ENCODE results near the gene AAK1.
"Not testable (repeated sequence)": the region's sequence is repeated elsewhere in the genome, so short reads cannot be mapped to it uniquely, and the experiment has no call there.

The AAK1 gene

GRCh38 chr2:69608109-69608508 is 35.4 kb downstream of the AAK1 start:
- TF ChIP-seq CTCF (IDR thresholded peaks at IDR 0.05; ENCODE audit: low read depth, low read length), result no peak
- no peak for DNase-seq (ENCODE audit: extremely low read depth, low read depth)

- DNase-seq (ENCODE audit: extremely low read depth, low read depth), result not testable (repeated sequence)
Observed at GRCh38 chr2:69606771-69607170, 36.8 kb downstream of the AAK1 start.

- no peak for TF ChIP-seq CTCF (IDR thresholded peaks at IDR 0.05; ENCODE audit: low read depth, low read length)
- DNase-seq (ENCODE audit: extremely low read depth, low read depth), result no peak
Observed at GRCh38 chr2:69605284-69605683, 38.3 kb downstream of the AAK1 start.

- DNase-seq (ENCODE audit: extremely low read depth, low read depth), result no peak
- no peak for TF ChIP-seq CTCF (IDR thresholded peaks at IDR 0.05; ENCODE audit: low read depth, low read length)
Observed at GRCh38 chr2:69604836-69605235, 38.7 kb downstream of the AAK1 start.

GRCh38 chr2:69604026-69604678 is 39.4 kb downstream of the AAK1 start:
- no peak for DNase-seq (ENCODE audit: extremely low read depth, low read depth)
- TF ChIP-seq CTCF (IDR thresholded peaks at IDR 0.05; ENCODE audit: low read depth, low read length), result no peak

- TF ChIP-seq CTCF (IDR thresholded peaks at IDR 0.05; ENCODE audit: low read depth, low read length), result no peak
- no peak for DNase-seq (ENCODE audit: extremely low read depth, low read depth)
Observed at GRCh38 chr2:69603146-69603743, 40.3 kb downstream of the AAK1 start.

- DNase-seq (ENCODE audit: extremely low read depth, low read depth), result no peak
- TF ChIP-seq CTCF (IDR thresholded peaks at IDR 0.05; ENCODE audit: low read depth, low read length), result no peak
Observed at GRCh38 chr2:69601179-69601612, 42.3 kb downstream of the AAK1 start.

DNA sequence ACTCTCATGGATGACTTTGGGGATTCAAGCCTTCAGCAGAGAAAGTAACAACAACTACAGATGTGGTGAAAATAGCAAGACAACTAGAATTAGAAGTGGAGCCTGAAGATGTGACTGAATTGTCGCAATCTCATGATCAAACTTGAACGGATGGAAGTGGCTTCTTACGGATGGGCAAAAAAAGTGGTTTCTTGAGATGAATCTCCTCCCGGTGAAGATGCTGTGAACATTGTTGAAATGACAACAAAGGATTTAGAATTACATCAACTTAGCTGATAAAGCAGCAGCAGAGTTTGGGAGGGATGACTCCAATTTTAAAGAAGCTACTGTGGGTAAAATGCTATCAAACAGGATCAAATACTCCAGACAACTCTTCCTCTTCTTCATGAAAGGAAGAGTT is 43.1 kb downstream of the AAK1 start:
- TF ChIP-seq CTCF (IDR thresholded peaks at IDR 0.05; ENCODE audit: low read depth, low read length), result no peak
- DNase-seq (ENCODE audit: extremely low read depth, low read depth), result no peak
